ENCODE data around the gene ETV4.

DNA sequence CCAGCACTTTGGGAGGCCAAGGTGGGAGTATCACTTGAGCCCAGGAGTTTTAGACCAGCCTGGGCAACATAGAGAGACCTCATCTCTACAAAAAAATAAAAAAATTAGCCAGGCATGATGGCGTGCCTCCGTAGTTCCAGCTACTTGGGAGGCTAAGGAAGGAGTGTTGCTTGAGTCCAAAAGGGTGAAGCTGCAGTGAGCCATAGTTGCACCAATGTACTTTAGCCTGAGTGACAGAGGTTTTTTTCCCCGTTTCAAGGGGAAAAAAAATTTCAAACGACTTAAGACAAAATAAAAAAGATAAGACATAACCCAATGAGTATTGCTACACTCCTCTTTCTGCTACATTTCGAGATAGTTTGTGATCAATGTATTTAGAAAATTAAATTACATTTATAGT is 55.5 kb downstream of the ETV4 start:
- TF ChIP-seq, protein P1, sequence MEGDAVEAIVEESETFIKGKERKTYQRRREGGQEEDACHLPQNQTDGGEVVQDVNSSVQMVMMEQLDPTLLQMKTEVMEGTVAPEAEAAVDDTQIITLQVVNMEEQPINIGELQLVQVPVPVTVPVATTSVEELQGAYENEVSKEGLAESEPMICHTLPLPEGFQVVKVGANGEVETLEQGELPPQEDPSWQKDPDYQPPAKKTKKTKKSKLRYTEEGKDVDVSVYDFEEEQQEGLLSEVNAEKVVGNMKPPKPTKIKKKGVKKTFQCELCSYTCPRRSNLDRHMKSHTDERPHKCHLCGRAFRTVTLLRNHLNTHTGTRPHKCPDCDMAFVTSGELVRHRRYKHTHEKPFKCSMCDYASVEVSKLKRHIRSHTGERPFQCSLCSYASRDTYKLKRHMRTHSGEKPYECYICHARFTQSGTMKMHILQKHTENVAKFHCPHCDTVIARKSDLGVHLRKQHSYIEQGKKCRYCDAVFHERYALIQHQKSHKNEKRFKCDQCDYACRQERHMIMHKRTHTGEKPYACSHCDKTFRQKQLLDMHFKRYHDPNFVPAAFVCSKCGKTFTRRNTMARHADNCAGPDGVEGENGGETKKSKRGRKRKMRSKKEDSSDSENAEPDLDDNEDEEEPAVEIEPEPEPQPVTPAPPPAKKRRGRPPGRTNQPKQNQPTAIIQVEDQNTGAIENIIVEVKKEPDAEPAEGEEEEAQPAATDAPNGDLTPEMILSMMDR (IDR thresholded peaks at IDR 0.05) = no peak
- no peak for TF ChIP-seq EZH2 (IDR thresholded peaks at IDR 0.05; ENCODE audit: borderline replicate concordance, insufficient read depth, low read depth, low read length, poor library complexity, severe bottlenecking)
